Keratinocyte (primary cell): ENCODE data around the gene KPNA5. TPM values are rescaled to one million over a fixed set of nuclear protein-coding genes. Genes with fewer than 3 reads are reported as not detected.

Experiments used
- DNase-seq: peaks from one replicate; pipeline ENCODE4 v3.0.0-alpha.2; 2011; ENCODE audit warnings: low read depth, missing footprints, low spot score
- FAIRE-seq: peaks from 2 replicates; lab custom pipeline; 2011; peaks lifted over from hg19 to GRCh38; lab: Jason Lieb, UNC
- H2AFZ ChIP-seq: 2 replicates; pipeline ENCODE4 v1.6.0; 2012; ENCODE audit warnings: low read length, control low read depth, inconsistent platforms; ENCODE audit not compliant: control insufficient read depth
- H3K27ac ChIP-seq: 2 replicates; pipeline ENCODE4 v1.5.1; 2011; ENCODE audit warnings: low read length; ENCODE audit not compliant: control insufficient read depth, insufficient read depth
- H3K27me3 ChIP-seq: 3 replicates; pipeline ENCODE4 v1.6.0; 2011; ENCODE audit warnings: low read length; ENCODE audit not compliant: control insufficient read depth, insufficient read depth; ENCODE audit errors: extremely low read depth
- H3K36me3 ChIP-seq, 2 experiments: 2 replicates in 1 of 2; 3 replicates in 1 of 2; pipeline ENCODE4 v1.5.1; 2011; ENCODE audit warnings: low read length in 2 of 2, mild to moderate bottlenecking in 1 of 2; ENCODE audit not compliant: control insufficient read depth in 2 of 2, insufficient read depth in 2 of 2; ENCODE audit errors: extremely low read depth in 1 of 2
- H3K4me1 ChIP-seq: 3 replicates; pipeline ENCODE4 v1.5.1; 2011; ENCODE audit warnings: low read length; ENCODE audit not compliant: control insufficient read depth, insufficient read depth; ENCODE audit errors: extremely low read depth
- H3K4me2 ChIP-seq: 3 replicates; pipeline ENCODE4 v1.6.0; 2011; ENCODE audit warnings: low read depth, low read length; ENCODE audit not compliant: control insufficient read depth, insufficient read depth; ENCODE audit errors: extremely low read depth
- H3K4me3 ChIP-seq, 3 experiments: fragments of 200-600 bp in 1 of 3; sonication (generic) in 1 of 3; 2 replicates in 2 of 3; 3 replicates in 1 of 3; pipeline ENCODE4 v1.5.1; 2011 to 2016; ENCODE audit warnings: low read length in 3 of 3, mild to moderate bottlenecking in 3 of 3, control low read depth in 2 of 3, inconsistent platforms in 1 of 3, low read depth in 1 of 3, mixed read lengths in 1 of 3, mixed run types in 1 of 3, moderate library complexity in 1 of 3; ENCODE audit not compliant: control insufficient read depth in 2 of 3, insufficient read depth in 2 of 3; ENCODE audit errors: extremely low read depth in 1 of 3
- H3K79me2 ChIP-seq: 2 replicates; pipeline ENCODE4 v1.6.0; 2012; ENCODE audit warnings: low read length; ENCODE audit not compliant: control insufficient read depth, insufficient read depth
- H3K9ac ChIP-seq: 3 replicates; pipeline ENCODE4 v1.6.0; 2011; ENCODE audit warnings: low read length; ENCODE audit not compliant: control insufficient read depth, insufficient read depth; ENCODE audit errors: extremely low read depth
- H3K9me1 ChIP-seq: 3 replicates; pipeline ENCODE4 v1.6.0; 2011; ENCODE audit warnings: low read length; ENCODE audit not compliant: control insufficient read depth, insufficient read depth; ENCODE audit errors: extremely low read depth
- H3K9me3 ChIP-seq: 2 replicates; pipeline ENCODE4 v1.5.1; 2012; ENCODE audit warnings: low read depth, low read length; ENCODE audit not compliant: control insufficient read depth
- H4K20me1 ChIP-seq: 3 replicates; pipeline ENCODE4 v1.6.0; 2011; ENCODE audit warnings: low read length; ENCODE audit not compliant: control insufficient read depth, insufficient read depth; ENCODE audit errors: extremely low read depth
- EZH2 ChIP-seq: IDR thresholded peaks from one replicate; pipeline ENCODE4 v1.6.1; 2012; ENCODE audit warnings: inconsistent platforms, mild to moderate bottlenecking, low read length, moderate library complexity
- dilution Hi-C: fragments of 300-500 bp; cut with MboI; formaldehyde crosslinking; loops from one replicate; pipeline ENCODE4 v1.7.0; 2020; ENCODE audit warnings: low sequenced_read_pairs; ENCODE audit not compliant: extremely low pct_ligation_motif_present
- polyA plus RNA-seq, 5 experiments: library from polyadenylated mRNA; depleted of rRNA in 3 of 5; stranded (reverse) in 3 of 5; stranded (forward) in 1 of 5; unstranded in 1 of 5; fragments of >200 nt; gene quantifications; 1 replicate in 1 of 5; 2 replicates in 3 of 5; 3 replicates in 1 of 5; pipeline versions ENCODE4 v1.2.1 to v1.2.3, GENCODE V29; 2011 to 2012; ENCODE audit warnings: missing spikeins in 2 of 5, low read depth in 1 of 5, low replicate concordance in 1 of 5
- TF ChIP-seq, protein P1 (sequence below), 3 experiments: IDR thresholded peaks in 1 of 3; conservative IDR thresholded peaks in 1 of 3; optimal IDR thresholded peaks in 1 of 3; 2 replicates in 2 of 3; 3 replicates in 1 of 3; pipeline versions ENCODE3 to v1.5.1; 2011; ENCODE audit warnings: low read length in 3 of 3, mild to moderate bottlenecking in 3 of 3, moderate library complexity in 2 of 3, control low read depth in 1 of 3, inconsistent platforms in 1 of 3; ENCODE audit not compliant: insufficient read depth in 2 of 3; ENCODE audit errors: extremely low read depth in 1 of 3

KPNA5 gene
- polyA plus RNA-seq, 1 donor (not counting 4 experiments of a cell fraction or from before 2014, with no cell fraction given), result 3.1 TPM

DNA sequence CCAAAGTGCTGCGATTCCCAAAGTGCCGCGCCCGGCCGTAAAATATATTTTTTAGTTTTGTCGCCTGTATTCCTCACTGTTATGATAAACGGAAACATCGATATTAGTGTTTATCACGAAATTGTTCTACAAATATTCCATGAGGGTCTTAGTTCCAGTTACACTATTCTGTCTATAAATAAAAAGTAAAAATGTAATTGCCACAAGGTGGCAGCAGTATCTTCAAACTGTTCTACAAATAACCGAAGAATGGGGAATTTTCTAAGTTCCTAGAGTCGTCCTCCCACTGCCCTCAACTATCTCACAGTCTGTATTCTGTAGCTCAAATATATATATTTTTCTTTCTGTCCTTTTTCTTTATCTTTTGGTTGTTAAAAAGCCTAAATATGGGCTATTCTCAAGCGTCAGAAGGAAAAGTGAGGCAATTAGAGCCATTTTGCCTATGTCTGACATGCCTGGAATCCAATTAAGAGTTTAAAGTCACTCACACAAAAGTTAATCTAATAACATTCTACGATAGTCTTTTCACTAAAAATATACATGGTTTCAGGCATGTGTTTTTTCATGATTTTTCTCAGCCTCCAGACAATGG is 98.7 kb downstream of the KPNA5 start:
- H2AFZ ChIP-seq, result no peak overlapping the region
- no peak overlapping the region for H3K27ac ChIP-seq
- H3K4me3 ChIP-seq, result no peak overlapping the region
- dilution Hi-C loops, result no loop called here
- H3K27me3 ChIP-seq, result no peaks in the 10 kb centered on the region
- no peaks in the 10 kb centered on the region for H3K9me3 ChIP-seq
- FAIRE-seq, result no peak
- TF ChIP-seq EZH2, result no peak
- TF ChIP-seq, protein P1, sequence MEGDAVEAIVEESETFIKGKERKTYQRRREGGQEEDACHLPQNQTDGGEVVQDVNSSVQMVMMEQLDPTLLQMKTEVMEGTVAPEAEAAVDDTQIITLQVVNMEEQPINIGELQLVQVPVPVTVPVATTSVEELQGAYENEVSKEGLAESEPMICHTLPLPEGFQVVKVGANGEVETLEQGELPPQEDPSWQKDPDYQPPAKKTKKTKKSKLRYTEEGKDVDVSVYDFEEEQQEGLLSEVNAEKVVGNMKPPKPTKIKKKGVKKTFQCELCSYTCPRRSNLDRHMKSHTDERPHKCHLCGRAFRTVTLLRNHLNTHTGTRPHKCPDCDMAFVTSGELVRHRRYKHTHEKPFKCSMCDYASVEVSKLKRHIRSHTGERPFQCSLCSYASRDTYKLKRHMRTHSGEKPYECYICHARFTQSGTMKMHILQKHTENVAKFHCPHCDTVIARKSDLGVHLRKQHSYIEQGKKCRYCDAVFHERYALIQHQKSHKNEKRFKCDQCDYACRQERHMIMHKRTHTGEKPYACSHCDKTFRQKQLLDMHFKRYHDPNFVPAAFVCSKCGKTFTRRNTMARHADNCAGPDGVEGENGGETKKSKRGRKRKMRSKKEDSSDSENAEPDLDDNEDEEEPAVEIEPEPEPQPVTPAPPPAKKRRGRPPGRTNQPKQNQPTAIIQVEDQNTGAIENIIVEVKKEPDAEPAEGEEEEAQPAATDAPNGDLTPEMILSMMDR (optimal IDR thresholded peaks at IDR 0.05 in 1 of 3, IDR thresholded peaks at IDR 0.05 in 1 of 3, conservative IDR thresholded peaks at IDR 0.05 in 1 of 3; ENCODE audit: extremely low read depth in 1 of 3, insufficient read depth in 2 of 3, low read length in 3 of 3), result peak in 1 of 3 experiments; percentile 24
- H3K36me3 ChIP-seq, result no peaks in the 10 kb centered on the region
- no peaks in the 10 kb centered on the region for H4K20me1 ChIP-seq
- no peak overlapping the region for H3K9ac ChIP-seq
- no peaks in the 10 kb centered on the region for H3K4me1 ChIP-seq
- no peak overlapping the region for H3K4me2 ChIP-seq
- no peaks in the 10 kb centered on the region for H3K9me1 ChIP-seq
- no peak for DNase-seq
- H3K79me2 ChIP-seq, result no peaks in the 10 kb centered on the region

GRCh38 chr6:116783852-116784251 is 102.8 kb downstream of the KPNA5 start:
- H3K9me1 ChIP-seq, result no peaks in the 10 kb centered on the region
- H3K27ac ChIP-seq, result no peak overlapping the region
- no peak overlapping the region for H2AFZ ChIP-seq
- TF ChIP-seq, protein P1 (optimal IDR thresholded peaks at IDR 0.05 in 1 of 3, IDR thresholded peaks at IDR 0.05 in 1 of 3, conservative IDR thresholded peaks at IDR 0.05 in 1 of 3; ENCODE audit: extremely low read depth in 1 of 3, insufficient read depth in 2 of 3, low read length in 3 of 3), result no peak
- TF ChIP-seq EZH2, result no peak
- H3K79me2 ChIP-seq, result no peaks in the 10 kb centered on the region
- FAIRE-seq (no peak), DNase-seq (no peak)
- H4K20me1 ChIP-seq, result no peaks in the 10 kb centered on the region
- no peaks in the 10 kb centered on the region for H3K27me3 ChIP-seq
- H3K4me3 ChIP-seq, result no peak overlapping the region
- dilution Hi-C loops, result no loop called here
- no peak overlapping the region for H3K9ac ChIP-seq
- no peak overlapping the region for H3K4me2 ChIP-seq
- no peaks in the 10 kb centered on the region for H3K4me1 ChIP-seq
- H3K36me3 ChIP-seq, result no peaks in the 10 kb centered on the region
- H3K9me3 ChIP-seq, result no peaks in the 10 kb centered on the region

Other genes starting within 250 kb of the KPNA5 start
- 0.47 to 0.59 TPM (median 0.51 TPM) in 3 replicates for gene CALHM6, start 219.8 kb upstream of the KPNA5 start, polyA plus RNA-seq
- gene CALHM5, start 169.6 kb upstream of the KPNA5 start, polyA plus RNA-seq, result 0.80 to 2.9 TPM (median 0.94 TPM) in 3 replicates
- gene TRAPPC3L, start 135.5 kb upstream of the KPNA5 start, polyA plus RNA-seq, result 0.19 to 0.31 TPM (median 0.28 TPM) in 3 replicates
- gene CALHM4, start 127.5 kb upstream of the KPNA5 start, polyA plus RNA-seq, result 0.33 to 0.57 TPM (median 0.41 TPM) in 3 replicates
- gene RWDD1, start 109.7 kb upstream of the KPNA5 start, polyA plus RNA-seq, result 35.9 to 61.7 TPM (median 41.7 TPM) in 3 replicates
- gene RSPH4A, start 64.7 kb upstream of the KPNA5 start, polyA plus RNA-seq, result 0.10 to 0.12 TPM (median 0.11 TPM) in 3 replicates
- 8.6 to 21.7 TPM (median 17.7 TPM) in 3 replicates for gene ZUP1, start 12.4 kb upstream of the KPNA5 start, polyA plus RNA-seq
- not detected in 3 replicates for gene FAM162B, start 84.5 kb downstream of the KPNA5 start, polyA plus RNA-seq
- gene GPRC6A, start 147.9 kb downstream of the KPNA5 start, polyA plus RNA-seq, result not detected in 3 replicates
- not detected in 3 replicates for gene RFX6, start 196.0 kb downstream of the KPNA5 start, polyA plus RNA-seq